HG02981 (cell line): ENCODE measurements around the gene IL21.

Experiments
- ATAC-seq: cut with Tn5 transposase; IDR thresholded peaks from one replicate; pipeline ENCODE4 v1.9.1; 2021; ENCODE audit warnings: mild to moderate bottlenecking, moderate library complexity; ENCODE audit not compliant: unreplicated experiment

IL21 gene

GRCh38 chr4:122635205-122635604 lies 14.3 kb upstream of the IL21 start:
- no peak for ATAC-seq

- no peak for ATAC-seq
Measured at GRCh38 chr4:122633211-122633610, 12.3 kb upstream of the IL21 start.

GRCh38 chr4:122632396-122633143 lies 11.7 kb upstream of the IL21 start:
- peak; percentile 89 for ATAC-seq

GRCh38 chr4:122625156-122625555 lies 4.3 kb upstream of the IL21 start:
- no peak for ATAC-seq

- no peak for ATAC-seq
Measured at GRCh38 chr4:122624205-122624604, 3.3 kb upstream of the IL21 start.

GRCh38 chr4:122623637-122624166 lies 2.8 kb upstream of the IL21 start:
- ATAC-seq, result no peak

GRCh38 chr4:122622400-122622799 lies 1.5 kb upstream of the IL21 start:
- no peak for ATAC-seq

- no peak for ATAC-seq
Measured at GRCh38 chr4:122619611-122620010, 1.3 kb downstream of the IL21 start.

GRCh38 chr4:122617597-122618593 lies 3.0 kb downstream of the IL21 start:
- ATAC-seq, result no peak

GRCh38 chr4:122616915-122617596 lies 3.8 kb downstream of the IL21 start:
- ATAC-seq, result no peak

GRCh38 chr4:122614621-122615020 lies 6.2 kb downstream of the IL21 start:
- ATAC-seq, result no peak

GRCh38 chr4:122612540-122612939 lies 8.3 kb downstream of the IL21 start:
- ATAC-seq, result no peak

- ATAC-seq, result no peak
Measured at GRCh38 chr4:122606364-122607043, 14.4 kb downstream of the IL21 start.

- no peak for ATAC-seq
Measured at GRCh38 chr4:122604146-122604545, 16.7 kb downstream of the IL21 start.

- ATAC-seq, result no peak
Measured at GRCh38 chr4:122603156-122603574, 17.7 kb downstream of the IL21 start.

GRCh38 chr4:122602277-122603142 lies 18.4 kb downstream of the IL21 start:
- ATAC-seq, result no peak

- ATAC-seq, result no peak
Measured at GRCh38 chr4:122591196-122591595, 29.7 kb downstream of the IL21 start.

GRCh38 chr4:122588453-122589238 lies 32.2 kb downstream of the IL21 start:
- no peak for ATAC-seq

GRCh38 chr4:122584519-122584918 lies 36.3 kb downstream of the IL21 start:
- no peak for ATAC-seq
